Measurements from ENCODE around the gene RPP38.

The RPP38 gene

DNA sequence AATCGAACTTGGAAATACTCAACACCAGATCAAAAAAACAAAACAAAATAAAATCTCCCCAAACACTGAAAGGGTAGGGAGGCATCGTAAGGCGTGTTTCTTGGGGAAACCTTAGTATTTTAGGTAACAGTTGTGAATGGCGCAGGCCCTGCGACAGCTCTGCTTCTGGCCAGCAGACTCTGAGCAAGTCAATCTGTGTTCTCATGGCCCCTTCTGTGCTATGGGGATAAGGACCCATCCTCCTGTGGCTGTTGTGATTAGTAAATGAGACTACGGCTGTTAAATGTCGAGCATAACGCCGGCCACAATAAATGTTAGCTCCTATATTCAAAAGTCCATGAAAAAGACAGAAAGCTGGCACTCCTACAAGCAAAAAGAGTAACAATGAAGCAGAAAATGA is 27.0 kb downstream of the RPP38 start:
- no peak for TF ChIP-seq GATA2 (IDR thresholded peaks at IDR 0.05; ENCODE audit: low read depth, low read length)

DNA sequence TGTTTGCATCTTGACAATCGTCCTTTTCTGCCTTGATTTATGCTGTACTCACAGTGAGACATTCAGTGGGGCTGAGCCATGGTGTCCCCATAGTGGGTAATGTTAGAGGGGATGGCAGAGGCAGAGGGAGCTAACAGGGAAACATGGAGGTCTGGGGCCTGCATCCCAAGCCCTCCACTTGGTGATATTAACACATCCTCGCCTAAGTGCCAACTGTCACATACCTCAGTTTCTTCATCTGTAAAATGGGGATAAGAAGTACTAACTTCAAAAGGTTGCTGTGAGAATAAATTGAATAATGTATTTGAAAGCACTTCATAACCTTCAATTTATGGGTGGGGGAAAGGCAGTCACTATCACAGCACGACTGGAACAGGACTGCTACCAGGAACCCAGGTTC is 27.8 kb downstream of the RPP38 start:
- no peak for TF ChIP-seq GATA2 (IDR thresholded peaks at IDR 0.05; ENCODE audit: low read depth, low read length)
- TF ChIP-seq GATA3 (IDR thresholded peaks at IDR 0.05; ENCODE audit: low read depth, low read length) = no peak

DNA sequence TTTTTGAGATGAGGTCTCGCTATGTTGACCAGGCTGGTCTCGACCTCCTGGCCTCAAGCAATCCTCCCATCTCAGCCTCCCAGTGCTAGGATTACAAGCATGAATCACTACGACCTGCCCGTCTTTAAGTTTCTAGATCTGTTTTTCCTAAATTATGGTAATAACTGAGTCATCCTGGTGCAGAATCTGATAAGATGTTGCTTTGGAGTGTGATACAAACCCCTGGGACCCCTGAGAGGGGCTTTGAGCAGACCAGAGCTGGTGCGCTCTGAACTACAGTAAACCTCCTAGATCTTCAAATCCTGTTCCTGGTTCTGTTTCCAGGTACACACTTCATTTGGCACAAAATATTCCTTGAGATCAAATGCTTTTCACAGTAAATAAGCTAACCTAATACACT is 34.2 kb downstream of the RPP38 start:
- TF ChIP-seq GATA2 (IDR thresholded peaks at IDR 0.05; ENCODE audit: low read depth, low read length) (no peak), GATA3 (IDR thresholded peaks at IDR 0.05; ENCODE audit: low read depth, low read length) (no peak)

DNA sequence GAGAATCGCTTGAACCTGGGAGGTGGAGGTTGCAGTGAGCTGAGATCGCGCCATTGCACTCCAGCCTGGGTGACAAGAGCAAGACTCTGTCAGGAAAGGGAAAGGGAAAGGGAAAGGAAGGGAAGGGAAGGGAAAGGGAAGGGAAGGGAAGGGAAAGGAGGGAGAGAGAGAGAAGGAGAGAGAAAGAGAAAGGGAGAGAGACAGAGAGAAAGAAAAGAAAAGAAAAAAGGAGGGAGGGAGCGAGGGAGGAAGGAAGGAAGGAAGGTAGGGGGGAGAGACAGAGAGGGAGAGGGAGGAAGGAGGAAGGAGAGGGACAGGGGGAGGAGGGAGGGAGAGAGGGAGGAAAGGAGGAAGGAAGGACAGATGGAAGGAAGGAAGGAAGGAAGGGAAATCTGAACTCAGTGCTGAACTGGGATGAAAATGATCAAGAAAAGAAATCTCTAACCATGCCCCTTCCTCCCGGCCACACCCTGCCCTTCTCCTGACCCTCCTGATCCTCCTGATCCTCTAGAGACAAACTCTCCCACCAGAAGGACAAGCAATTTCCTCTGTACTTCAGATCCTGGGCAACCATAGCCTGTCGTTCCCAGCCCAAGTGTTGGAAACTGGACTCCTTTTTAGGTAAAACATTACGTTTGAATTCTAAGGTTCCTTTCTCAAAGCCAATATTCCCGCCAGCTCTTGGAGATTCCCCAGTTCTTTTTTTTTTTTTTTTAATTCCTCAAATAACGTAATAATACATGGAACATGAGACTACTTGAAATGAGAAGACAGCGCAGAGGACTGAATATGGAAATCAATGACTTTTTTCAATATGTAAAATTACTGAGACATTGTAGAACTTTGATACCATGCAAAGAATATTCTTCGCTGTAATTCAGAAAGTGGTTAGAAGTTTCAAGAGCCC is 39.2 kb downstream of the RPP38 start:
- TF ChIP-seq GATA2 (IDR thresholded peaks at IDR 0.05; ENCODE audit: low read depth, low read length) (no peak), GATA3 (IDR thresholded peaks at IDR 0.05; ENCODE audit: low read depth, low read length) (no peak)

DNA sequence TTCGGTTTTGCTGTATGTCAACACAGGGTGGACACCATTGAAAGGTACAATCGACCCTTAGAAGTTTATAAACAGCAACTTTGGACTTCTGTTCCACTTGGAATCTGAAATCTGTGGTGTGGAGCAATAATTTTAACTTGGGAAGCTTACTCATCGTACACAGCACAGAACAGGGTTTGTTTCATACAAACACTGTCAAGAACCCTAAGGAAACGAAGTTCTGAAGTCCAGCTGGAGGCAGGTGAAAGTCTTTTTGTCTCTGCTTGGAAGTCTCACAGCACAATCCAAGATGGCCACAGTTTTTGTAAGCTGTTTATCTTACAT is 39.8 kb downstream of the RPP38 start:
- no peak for TF ChIP-seq GATA2 (IDR thresholded peaks at IDR 0.05; ENCODE audit: low read depth, low read length)
- TF ChIP-seq GATA3 (IDR thresholded peaks at IDR 0.05; ENCODE audit: low read depth, low read length) = no peak

DNA sequence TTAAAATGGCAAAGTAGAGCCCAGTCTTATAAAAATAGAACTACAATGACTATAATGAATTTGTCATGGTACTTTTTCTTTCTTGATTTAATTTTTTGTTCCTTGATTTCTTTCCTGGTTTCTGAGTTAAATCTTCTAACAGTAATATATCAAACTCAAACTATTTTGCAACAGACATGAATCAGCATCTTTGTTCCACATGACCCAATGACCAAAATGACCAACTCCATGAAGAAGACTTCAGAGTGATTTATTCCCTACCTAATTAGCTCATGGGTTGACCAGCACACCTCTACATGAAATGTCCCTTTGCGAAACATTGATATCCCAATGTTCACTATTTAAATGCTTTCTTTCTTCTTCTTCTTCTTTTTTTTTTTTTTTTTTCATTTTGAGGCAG is 40.5 kb downstream of the RPP38 start:
- TF ChIP-seq GATA3 (IDR thresholded peaks at IDR 0.05; ENCODE audit: low read depth, low read length) = no peak
- TF ChIP-seq GATA2 (IDR thresholded peaks at IDR 0.05; ENCODE audit: low read depth, low read length) = no peak

DNA sequence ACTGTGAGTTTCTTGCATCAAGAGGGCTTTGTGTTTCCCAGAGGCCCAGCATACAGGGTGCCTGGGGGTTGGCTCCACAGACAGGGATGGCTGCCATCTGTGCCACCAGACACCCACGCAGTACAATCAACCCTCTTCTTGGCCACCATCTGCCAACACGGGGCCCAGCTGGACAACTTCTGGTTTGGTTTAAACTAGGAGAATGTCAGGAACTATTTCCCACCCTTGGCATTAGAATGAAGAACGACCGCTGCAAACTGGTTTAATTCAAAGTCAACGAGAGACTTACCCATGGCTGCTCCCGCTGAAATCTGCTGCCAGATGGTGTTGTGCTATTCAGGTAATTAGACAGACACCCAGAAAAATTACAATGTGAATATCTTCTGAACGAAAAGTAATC is 43.5 kb downstream of the RPP38 start:
- TF ChIP-seq GATA3 (IDR thresholded peaks at IDR 0.05; ENCODE audit: low read depth, low read length) = no peak
- TF ChIP-seq GATA2 (IDR thresholded peaks at IDR 0.05; ENCODE audit: low read depth, low read length) = no peak

DNA sequence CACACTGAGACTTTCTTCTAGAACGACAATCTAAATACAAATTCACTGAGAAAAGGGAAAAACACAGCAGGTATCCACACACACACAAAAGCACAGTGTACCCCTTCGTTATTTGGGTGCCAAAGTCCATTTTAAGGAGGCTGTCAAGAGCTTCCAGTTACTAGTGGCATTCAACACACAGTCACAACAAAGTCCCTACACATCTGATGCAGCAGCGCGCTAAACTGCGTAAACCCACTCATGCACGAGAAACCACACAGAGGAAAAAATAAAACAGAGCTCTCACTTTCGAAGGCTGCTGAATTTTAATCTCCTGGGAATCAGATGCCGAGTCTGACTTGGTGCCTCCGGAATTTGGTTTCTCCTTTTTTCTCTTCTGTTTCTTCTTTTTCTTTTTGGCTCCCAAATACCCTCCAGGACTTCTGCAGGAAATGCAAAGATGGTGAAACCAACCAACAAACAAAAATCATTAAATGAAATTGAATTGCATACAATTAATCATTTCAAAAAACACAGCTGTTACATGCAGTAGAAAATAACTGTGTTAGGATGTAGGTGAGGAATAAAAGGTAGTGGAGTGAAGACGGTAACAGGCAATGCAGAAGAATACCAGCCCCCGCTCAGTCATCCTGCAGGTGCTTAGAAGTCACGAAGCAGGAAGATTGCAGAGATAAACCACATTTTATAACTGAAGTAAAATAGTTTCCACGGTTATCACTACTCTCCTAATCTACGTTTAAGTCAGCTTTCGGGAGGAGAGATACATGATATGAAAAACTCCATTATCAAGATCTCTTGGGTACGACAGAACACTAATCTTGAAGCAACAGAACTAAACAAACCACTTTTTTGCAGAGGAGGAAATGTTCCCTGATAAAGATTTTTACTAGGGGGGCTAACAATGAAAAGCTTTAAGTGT is 44.2 kb downstream of the RPP38 start:
- TF ChIP-seq GATA2 (IDR thresholded peaks at IDR 0.05; ENCODE audit: low read depth, low read length) = no peak; the same call in 1 of the 2 replicates
- TF ChIP-seq GATA3 (IDR thresholded peaks at IDR 0.05; ENCODE audit: low read depth, low read length) = no peak

DNA sequence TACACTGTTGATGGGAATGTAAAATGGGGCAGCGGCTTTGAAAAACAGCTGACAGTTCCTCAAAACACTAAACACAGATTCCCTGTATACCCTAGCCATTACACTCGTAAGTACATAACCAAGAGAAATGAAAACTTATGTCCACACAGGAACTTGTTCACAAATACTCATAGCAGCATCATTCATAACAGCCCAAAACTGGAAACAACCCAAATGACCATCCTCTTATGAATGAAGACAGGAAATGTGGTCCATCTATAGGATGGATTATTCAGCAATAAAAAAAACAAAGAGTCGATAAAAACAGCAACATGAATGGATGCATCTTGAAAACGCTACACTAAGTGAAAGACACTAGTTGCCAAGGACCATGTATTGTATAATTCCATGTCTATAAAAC is 47.6 kb downstream of the RPP38 start:
- TF ChIP-seq GATA3 (IDR thresholded peaks at IDR 0.05; ENCODE audit: low read depth, low read length) = no peak
- TF ChIP-seq GATA2 (IDR thresholded peaks at IDR 0.05; ENCODE audit: low read depth, low read length) = no peak

DNA sequence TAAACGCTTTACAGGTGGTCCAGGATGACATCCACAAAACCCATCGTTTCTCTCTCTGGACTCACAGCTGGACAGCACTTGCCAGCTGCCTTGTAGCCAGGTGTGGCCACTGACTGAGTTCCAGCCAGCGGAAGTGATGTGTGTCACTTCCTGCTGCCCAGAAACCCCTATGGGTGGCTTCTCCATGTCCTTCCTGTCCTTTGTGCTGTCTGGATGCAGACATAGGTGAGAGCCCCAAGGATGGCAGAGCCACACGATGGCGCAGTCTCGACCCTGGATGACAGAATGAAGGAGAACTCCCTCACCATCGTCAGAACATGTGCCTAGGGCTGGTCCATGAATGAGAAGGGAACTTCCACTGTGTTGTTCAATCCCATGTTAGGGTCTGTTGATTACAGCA is 49.2 kb downstream of the RPP38 start:
- TF ChIP-seq GATA3 (IDR thresholded peaks at IDR 0.05; ENCODE audit: low read depth, low read length) (no peak), GATA2 (IDR thresholded peaks at IDR 0.05; ENCODE audit: low read depth, low read length) (no peak)

DNA sequence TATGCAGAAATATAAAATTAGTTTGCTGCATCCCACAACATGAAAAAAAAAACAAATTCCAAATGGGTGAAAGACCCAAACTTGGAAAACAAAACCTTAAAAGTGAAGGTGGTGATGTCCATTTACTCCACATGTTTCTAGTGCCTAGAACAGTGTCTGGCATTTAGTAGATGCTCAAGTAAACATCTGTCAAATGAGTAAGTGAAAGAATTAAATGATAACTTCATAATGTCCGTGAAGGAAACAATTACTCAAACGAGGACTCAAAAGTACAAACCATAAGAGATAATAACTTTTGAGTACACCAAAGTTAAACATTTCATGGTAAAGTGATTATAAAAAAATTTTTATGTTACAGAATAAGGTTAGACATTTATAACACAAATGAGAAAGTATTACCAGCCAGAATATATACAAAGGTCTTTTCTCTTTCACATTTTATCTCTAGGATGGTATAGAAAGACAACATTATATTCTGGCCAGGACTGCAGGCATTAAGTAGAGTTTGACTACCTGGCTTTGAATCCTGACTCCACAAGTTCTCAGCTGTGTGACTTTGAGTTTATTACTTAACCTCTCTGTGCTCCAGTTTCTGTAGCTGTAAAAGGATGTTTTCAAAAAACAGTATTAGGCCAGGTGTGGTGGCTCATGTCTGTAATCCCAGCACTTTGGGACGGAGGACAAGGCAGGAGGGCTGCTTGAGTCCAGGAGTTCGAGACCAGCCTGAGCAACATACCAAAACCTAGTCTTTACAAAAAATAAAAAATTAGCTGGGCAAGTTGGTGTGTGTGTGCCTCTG is 50.6 kb downstream of the RPP38 start:
- TF ChIP-seq GATA3 (IDR thresholded peaks at IDR 0.05; ENCODE audit: low read depth, low read length) (no peak), GATA2 (IDR thresholded peaks at IDR 0.05; ENCODE audit: low read depth, low read length) (no peak)

DNA sequence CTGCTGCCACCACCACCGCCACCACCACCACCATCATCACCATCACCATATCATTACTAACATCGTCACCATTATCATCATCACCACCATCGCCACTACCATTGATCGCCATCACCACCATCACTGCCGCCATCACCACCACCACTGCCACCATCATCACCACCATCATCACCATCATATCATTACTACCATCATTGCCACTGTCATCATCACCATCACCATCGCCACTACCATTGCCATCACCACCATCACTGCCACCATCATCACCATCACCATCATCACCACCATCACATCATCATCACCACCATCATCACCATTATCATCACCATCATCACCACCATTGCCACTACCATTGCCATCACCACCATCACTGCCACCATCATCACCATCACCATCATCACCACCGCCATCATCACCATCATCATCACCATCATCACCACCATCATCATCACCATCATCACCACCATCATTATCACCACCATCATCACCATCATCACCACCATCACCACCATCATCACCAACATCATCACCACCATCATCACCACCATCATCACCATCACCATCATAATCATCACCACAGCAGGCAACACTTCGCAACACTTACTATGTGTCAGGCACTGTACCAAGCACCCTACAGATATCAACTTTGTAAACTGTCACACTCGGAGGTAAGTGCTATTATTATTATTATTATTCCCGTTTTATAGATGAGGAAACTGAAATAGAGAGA is 52.1 kb downstream of the RPP38 start:
- TF ChIP-seq GATA3 (IDR thresholded peaks at IDR 0.05; ENCODE audit: low read depth, low read length) (no peak), GATA2 (IDR thresholded peaks at IDR 0.05; ENCODE audit: low read depth, low read length) (no peak)

DNA sequence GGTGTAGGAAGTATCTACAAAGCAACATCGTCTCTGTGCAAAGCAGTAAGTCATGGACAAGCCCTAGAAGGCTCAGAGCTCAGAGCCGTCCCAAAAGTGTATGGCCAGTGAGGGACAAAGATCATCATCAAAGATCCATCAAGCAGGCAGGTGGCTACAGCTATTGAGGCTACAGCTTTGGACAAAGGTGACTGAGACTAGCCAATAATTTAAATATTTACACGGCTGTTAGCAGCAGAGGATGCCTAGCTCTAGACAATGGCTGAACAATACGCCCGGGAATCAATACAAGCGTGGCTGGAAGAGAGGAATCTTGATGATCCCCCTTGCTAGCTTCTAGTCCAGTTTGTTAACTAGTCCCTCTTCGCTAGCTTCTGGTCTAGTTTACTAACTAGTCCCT is 53.4 kb downstream of the RPP38 start:
- TF ChIP-seq GATA3 (IDR thresholded peaks at IDR 0.05; ENCODE audit: low read depth, low read length) = no peak
- no peak for TF ChIP-seq GATA2 (IDR thresholded peaks at IDR 0.05; ENCODE audit: low read depth, low read length)
